Bronchial epithelial cell (primary cell): Measurements from ENCODE around the gene USP40. TPM values are rescaled to one million over a fixed set of nuclear protein-coding genes. Genes with fewer than 3 reads are reported as not detected.

ENCODE experiments used
- DNase-seq: peaks from one replicate; pipeline ENCODE4 v3.0.0-alpha.2; 2010; ENCODE audit warnings: low read depth
- FAIRE-seq: peaks from 2 replicates; lab custom pipeline; 2011; peaks lifted over from hg19 to GRCh38; lab: Jason Lieb, UNC
- H3K27me3 ChIP-seq: 2 replicates; pipeline ENCODE4 v1.5.1; 2011; ENCODE audit warnings: low read length; ENCODE audit not compliant: control insufficient read depth, insufficient read depth
- H3K36me3 ChIP-seq: 2 replicates; pipeline ENCODE4 v1.5.1; 2011; ENCODE audit warnings: low read length; ENCODE audit not compliant: control insufficient read depth, insufficient read depth
- H3K4me3 ChIP-seq: 2 replicates; pipeline ENCODE4 v1.5.1; 2011; ENCODE audit warnings: mild to moderate bottlenecking, low read depth, low read length, control low read depth
- CTCF ChIP-seq: IDR thresholded peaks from 2 replicates; pipeline ENCODE4 v1.5.1; 2011; ENCODE audit warnings: mild to moderate bottlenecking, moderate library complexity, low read length, control low read depth, inconsistent platforms; ENCODE audit not compliant: insufficient read depth, severe bottlenecking
- total RNA-seq: library from RNA; depleted of rRNA; stranded (reverse); fragments of >200 nt; gene quantifications from 2 replicates; pipeline ENCODE4 v1.2.1, GENCODE V29; 2014

Gene USP40
- total RNA-seq, 1 donor from 2014 or later = 21.1 TPM

DNA sequence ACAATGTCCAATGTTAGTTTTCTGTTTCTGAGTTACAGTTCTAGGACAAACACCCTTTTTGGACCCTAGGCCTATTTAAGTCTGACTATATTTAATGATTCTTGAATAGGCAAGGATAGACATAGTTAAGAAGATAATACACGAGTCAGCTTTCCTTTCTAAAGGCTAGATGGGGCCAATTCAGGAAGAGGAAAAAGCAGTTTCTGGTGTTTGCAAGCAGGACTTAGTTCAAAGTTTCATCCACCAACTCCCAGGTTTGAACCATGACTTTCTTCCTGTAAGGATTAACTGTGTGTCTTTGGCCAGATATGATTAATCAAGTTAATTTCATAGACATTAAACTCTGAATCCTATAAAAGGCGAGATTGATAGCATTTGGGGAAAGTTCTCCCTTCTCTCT, 66.7 kb downstream of the USP40 start:
- DNase-seq (no peak), FAIRE-seq (no peak)
- Histone ChIP-seq H3K27me3 (no peaks in the 10 kb centered on the region), H3K4me3 (no peak overlapping the region), H3K36me3 (peaks cover 3% of the 10 kb centered on the region)
- TF ChIP-seq CTCF = no peak

DNA sequence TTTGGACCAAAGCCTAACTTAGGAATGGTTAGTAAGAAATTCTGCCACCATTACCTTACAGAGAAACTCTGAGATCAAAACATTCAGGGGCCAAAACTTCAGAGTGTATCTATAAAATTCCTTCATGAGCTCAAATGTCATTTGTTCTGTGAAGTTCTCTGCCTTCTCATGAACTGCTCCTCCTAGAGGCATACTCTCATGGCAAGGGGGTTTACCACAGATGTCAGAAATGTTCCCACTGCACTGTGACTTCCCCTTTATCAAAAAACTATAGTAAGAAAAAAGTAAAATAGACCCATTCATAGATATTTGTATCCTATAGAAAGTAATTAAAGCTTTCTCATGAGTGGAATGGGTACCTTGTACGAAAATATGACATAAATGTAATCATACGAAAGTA, 68.5 kb downstream of the USP40 start:
- FAIRE-seq (no peak), DNase-seq (no peak)
- Histone ChIP-seq H3K36me3 (peaks cover 3% of the 10 kb centered on the region), H3K4me3 (no peak overlapping the region), H3K27me3 (no peaks in the 10 kb centered on the region)
- TF ChIP-seq CTCF = no peak

GRCh38 chr2:233497692-233498091, 68.9 kb downstream of the USP40 start:
- Histone ChIP-seq H3K27me3 (no peaks in the 10 kb centered on the region), H3K36me3 (peaks cover 3% of the 10 kb centered on the region), H3K4me3 (no peak overlapping the region)
- FAIRE-seq (no peak), DNase-seq (no peak)
- no peak for TF ChIP-seq CTCF

DNA sequence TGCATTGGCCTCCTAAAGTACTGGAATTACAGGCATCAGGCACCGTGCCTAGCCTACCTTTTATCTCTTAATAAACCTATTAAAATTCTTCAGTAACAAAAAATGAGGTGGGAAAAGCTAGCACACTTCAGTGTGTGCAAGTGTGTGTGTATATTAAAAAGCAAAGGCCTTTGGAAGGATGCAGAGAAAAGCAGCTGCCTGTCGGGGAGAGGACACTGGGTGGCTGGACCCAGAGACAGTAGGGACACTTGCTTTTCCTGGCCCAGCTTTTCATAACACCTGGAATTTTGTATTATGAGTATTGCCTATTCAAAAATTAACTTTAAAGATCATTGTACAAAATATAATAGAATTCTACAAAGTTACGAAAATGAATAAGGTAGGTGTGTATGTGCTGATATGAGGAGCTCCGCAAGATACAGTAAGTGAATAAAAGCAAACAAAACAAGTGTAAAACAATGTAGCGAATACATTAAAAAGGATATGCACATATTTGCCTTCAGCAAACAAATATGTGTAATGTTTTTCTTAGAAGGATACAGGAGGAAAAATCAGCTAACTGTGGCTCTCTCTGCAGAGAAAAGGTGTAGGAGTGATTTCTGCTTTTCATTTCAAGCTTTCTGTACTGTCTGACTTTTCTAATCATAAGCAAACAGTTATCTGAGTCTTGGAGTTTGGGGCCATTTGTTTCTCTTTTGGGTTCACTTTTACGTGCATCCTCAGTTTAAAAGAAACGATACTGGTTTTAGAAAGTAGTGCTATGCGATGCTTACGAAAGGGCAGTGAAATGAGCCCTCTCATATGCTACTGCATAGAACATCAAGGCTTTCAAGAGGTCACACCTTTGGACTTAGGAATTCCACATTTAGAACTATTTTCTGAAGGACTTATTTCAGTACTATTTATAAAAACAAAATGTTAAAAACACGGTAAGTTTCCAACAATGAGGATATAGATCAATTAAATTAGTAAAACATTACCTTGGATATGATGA, 70.8 kb downstream of the USP40 start:
- FAIRE-seq = no peak
- Histone ChIP-seq H3K4me3 (no peak overlapping the region), H3K27me3 (no peaks in the 10 kb centered on the region), H3K36me3 (peaks cover 3% of the 10 kb centered on the region)
- DNase-seq = no peak
- TF ChIP-seq CTCF = no peak

DNA sequence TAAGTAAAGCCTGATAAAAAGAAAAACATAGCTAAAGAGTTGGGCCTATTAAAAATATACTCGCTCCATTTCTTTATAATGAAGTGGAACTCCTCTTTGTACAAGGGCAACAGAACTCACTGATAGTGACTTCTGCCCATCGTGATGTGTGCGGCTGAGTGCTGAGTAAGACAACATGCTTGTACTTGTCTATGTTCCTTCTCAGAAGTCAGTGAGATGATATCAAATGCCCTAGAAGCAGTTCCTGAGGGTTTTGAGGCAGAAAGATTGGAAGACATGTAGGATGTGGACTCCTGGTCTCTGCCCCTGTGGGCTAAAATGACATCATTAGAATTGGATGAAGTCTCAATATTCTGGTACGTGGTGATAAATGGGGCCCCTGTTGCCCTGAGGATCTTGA, 73.8 kb downstream of the USP40 start:
- peak; percentile 97 for DNase-seq
- no peak for TF ChIP-seq CTCF

GRCh38 chr2:233492078-233492477, 74.5 kb downstream of the USP40 start:
- peak; percentile 92 for FAIRE-seq

More for the DNA sequence above, 73.8 kb downstream of the USP40 start:
- Histone ChIP-seq H3K4me3 (no peak overlapping the region), H3K27me3 (no peaks in the 10 kb centered on the region), H3K36me3 (peaks cover under 1% of the 10 kb centered on the region)
- peak; percentile 43 for FAIRE-seq

More at GRCh38 chr2:233492078-233492477, 74.5 kb downstream of the USP40 start:
- H3K27me3 ChIP-seq = no peaks in the 10 kb centered on the region
- DNase-seq = peak; percentile 99
- no peak overlapping the region for H3K4me3 ChIP-seq
- no peak for TF ChIP-seq CTCF
- H3K36me3 ChIP-seq = no peaks in the 10 kb centered on the region
